Stimulated activated naive B cell treated with anti-CD40 and anti-IgM and Interleukin-4, amounts not matched to agents 10 μg/mL and 1 μg/mL and 100 μg/mL, for 72 hours (primary cell): Measurements from ENCODE around the gene PIP5K1C.

Experiments used
- ATAC-seq, 2 donors: fragments of 150-1000 bp; cut with Tn5 transposase; replicated peaks; 2 replicates each; pipeline ENCODE4 v1.10.0; 2021; ENCODE audit warnings: moderate library complexity in 1 of 2
- DNase-seq: peaks from one replicate; pipeline ENCODE4 v3.0.0; 2021
- H3K27ac Mint-ChIP-seq: one replicate; pipeline ENCODE4 v1.8.0; 2022; ENCODE audit warnings: mild to moderate bottlenecking, mixed read lengths
- H3K27me3 Mint-ChIP-seq, 2 donors: one replicate each; pipeline ENCODE4 v1.8.0; 2022; ENCODE audit warnings: mixed read lengths in 2 of 2
- H3K36me3 Mint-ChIP-seq, 2 donors: one replicate each; pipeline ENCODE4 v1.8.0; 2022; ENCODE audit warnings: mixed read lengths in 2 of 2, mild to moderate bottlenecking in 1 of 2
- H3K4me1 Mint-ChIP-seq, 2 donors: one replicate each; pipeline ENCODE4 v1.8.0; 2022; ENCODE audit warnings: mixed read lengths in 2 of 2, mild to moderate bottlenecking in 1 of 2
- H3K4me3 Mint-ChIP-seq, 2 donors: one replicate each; pipeline ENCODE4 v1.8.0; 2022; ENCODE audit warnings: mild to moderate bottlenecking in 2 of 2, mixed read lengths in 2 of 2, moderate library complexity in 1 of 2
- H3K9me3 Mint-ChIP-seq, 2 donors: one replicate each; pipeline ENCODE4 v1.8.0; 2022; ENCODE audit warnings: mixed read lengths in 2 of 2, mild to moderate bottlenecking in 1 of 2

Gene PIP5K1C

DNA sequence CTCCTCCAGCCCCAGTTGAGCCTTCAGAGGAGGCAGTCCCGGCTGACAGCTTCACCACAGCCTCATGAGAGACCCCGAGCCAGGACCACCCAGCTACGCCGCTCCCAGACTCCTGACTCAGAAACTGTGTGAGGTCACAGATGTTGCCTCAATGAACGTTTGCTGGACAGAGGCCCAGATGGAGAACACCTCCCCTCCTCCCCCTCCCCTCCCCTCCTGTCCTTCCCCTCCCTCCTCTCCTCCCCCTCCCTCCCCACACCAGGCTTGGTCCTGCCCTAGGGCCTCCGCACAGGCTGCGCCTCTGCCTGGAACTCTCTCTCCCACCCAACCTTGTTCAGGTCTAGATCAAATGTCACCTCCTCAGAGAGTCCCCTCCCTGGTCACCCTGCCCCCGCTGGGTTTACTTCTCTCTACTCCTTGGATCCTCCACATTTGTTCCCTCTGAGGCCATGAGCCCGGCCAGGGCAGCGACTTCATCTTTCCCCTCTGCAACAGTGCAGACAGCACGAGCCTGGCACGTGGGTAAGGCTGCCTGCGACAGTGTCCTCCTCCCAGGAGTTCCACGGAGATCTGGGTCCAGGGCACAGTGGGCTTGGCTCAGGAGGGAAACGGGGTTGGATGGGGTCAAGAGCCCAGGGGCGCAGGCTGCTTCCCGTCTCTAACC, 17.4 kb downstream of the PIP5K1C start:
- H3K4me1 Mint-ChIP-seq = peaks cover 28 to 32% of the 10 kb centered on the region in 2 donors
- H3K27ac Mint-ChIP-seq = no peak overlapping the region
- ATAC-seq (no peak), DNase-seq (no peak)
- peaks cover 16 to 32% of the 10 kb centered on the region in 2 donors for H3K36me3 Mint-ChIP-seq
- no peaks in the 10 kb centered on the region for H3K9me3 Mint-ChIP-seq
- no peaks in the 10 kb centered on the region for H3K27me3 Mint-ChIP-seq
- H3K4me3 Mint-ChIP-seq = no peak overlapping the region

GRCh38 chr19:3682286-3682685, 18.0 kb downstream of the PIP5K1C start:
- Mint-ChIP-seq H3K36me3 (peaks cover 16 to 35% of the 10 kb centered on the region in 2 donors), H3K4me3 (no peak overlapping the region), H3K4me1 (peaks cover 22 to 29% of the 10 kb centered on the region in 2 donors), H3K9me3 (no peaks in the 10 kb centered on the region), H3K27ac (no peak overlapping the region), H3K27me3 (no peaks in the 10 kb centered on the region)
- ATAC-seq (no peak), DNase-seq (no peak)

- peaks cover 16 to 40% of the 10 kb centered on the region in 2 donors for H3K36me3 Mint-ChIP-seq
- no peaks in the 10 kb centered on the region for H3K9me3 Mint-ChIP-seq
- ATAC-seq (no peak), DNase-seq (no peak)
- H3K4me1 Mint-ChIP-seq = peaks cover 17 to 29% of the 10 kb centered on the region in 2 donors
- no peaks in the 10 kb centered on the region for H3K27me3 Mint-ChIP-seq
- no peak overlapping the region for H3K4me3 Mint-ChIP-seq
- no peak overlapping the region for H3K27ac Mint-ChIP-seq
Observed at GRCh38 chr19:3680939-3681338, 19.3 kb downstream of the PIP5K1C start.

DNA sequence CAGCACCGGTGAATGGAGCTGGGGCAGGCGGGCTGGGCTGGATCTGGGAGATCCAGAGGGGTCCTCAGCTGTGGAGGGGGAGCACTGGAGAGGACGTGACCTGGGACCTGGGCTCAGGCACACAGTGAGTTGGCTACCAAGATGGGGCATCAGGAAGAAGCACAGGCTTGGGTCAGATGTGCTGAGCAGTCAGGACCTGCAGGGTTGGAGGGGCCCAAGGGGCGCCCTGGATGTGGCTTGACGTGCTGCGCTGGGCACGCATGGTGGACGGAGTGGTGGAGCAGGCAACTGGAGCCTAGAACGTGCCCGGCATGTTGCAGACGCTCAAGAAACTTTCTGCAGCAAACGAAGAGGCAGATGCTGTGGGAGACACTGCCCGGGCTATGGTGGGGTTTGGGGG, 20.7 kb downstream of the PIP5K1C start:
- ATAC-seq (no peak), DNase-seq (no peak)
- Mint-ChIP-seq H3K4me3 (no peak overlapping the region), H3K27ac (no peak overlapping the region), H3K9me3 (no peaks in the 10 kb centered on the region), H3K4me1 (peaks cover 17 to 33% of the 10 kb centered on the region in 2 donors), H3K36me3 (peaks cover 18 to 48% of the 10 kb centered on the region in 2 donors), H3K27me3 (no peaks in the 10 kb centered on the region)

DNA sequence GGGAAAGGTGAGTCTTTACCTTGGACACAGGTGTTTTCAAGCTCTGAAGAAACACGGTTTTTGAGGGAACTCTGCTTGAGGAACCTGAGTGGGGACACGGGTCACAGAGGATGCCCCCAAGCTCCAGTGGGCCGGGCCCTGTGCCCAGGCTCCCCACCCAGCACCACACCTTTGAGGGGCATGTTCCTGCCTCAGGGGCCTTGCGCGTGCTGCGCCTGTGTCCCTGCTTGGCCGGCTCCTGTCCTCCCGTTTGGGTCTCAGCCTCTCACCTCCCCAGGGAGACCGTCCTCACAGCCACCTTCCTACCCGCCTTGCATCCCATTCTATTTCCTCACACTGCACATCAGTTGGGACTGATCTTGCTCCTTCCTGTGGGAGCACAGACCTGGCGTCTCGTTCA, 21.1 kb downstream of the PIP5K1C start:
- Mint-ChIP-seq H3K27ac (no peak overlapping the region), H3K4me1 (peaks cover 14 to 29% of the 10 kb centered on the region in 2 donors), H3K36me3 (peaks cover 16 to 45% of the 10 kb centered on the region in 2 donors), H3K4me3 (no peak overlapping the region), H3K9me3 (no peaks in the 10 kb centered on the region), H3K27me3 (no peaks in the 10 kb centered on the region)
- ATAC-seq = no peak
- no peak for DNase-seq

GRCh38 chr19:3678188-3678587, 22.1 kb downstream of the PIP5K1C start:
- no peak for DNase-seq
- Mint-ChIP-seq H3K27me3 (no peaks in the 10 kb centered on the region), H3K27ac (no peak overlapping the region), H3K4me1 (peaks cover 7 to 23% of the 10 kb centered on the region in 2 donors), H3K36me3 (peaks cover 12 to 40% of the 10 kb centered on the region in 2 donors), H3K4me3 (no peak overlapping the region), H3K9me3 (no peaks in the 10 kb centered on the region)
- no peak for ATAC-seq

DNA sequence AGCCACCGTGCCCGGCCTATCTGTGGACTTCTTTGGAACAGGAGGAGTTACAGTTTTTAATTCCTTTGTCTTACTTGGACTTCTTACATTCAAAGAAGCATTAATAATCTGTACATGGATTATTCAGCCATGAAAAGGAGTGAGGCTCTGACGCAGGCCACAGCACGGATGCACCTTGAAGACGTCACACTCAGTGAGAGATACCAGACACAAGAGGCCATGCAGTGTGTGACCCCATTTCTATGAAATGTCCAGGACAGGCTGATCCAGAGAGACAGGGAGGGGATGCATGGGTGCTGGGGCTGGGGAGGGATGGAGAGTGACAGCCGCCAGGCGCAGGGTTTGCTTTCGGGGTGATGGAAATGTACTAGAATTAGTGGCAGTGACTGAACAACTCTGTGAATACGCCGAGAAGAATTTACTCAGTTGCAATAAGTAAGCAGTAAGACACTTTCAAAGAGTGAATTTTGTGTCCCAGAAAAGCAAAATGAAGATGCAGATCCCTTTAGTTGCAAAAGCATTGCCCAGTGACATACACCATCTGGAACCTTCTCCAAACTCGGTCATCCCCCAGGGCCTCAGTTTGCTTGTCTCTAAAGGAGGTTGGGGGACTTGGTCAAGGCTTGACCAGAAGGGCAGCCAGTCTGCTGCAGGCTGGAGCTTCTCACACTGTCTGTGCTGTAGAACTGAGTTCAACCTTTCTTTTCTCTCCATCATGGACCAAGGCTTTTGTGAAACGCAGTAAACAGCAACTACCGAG, 25.3 kb downstream of the PIP5K1C start:
- no peak overlapping the region for H3K27ac Mint-ChIP-seq
- ATAC-seq = no peak
- no peaks in the 10 kb centered on the region for H3K9me3 Mint-ChIP-seq
- DNase-seq = no peak
- H3K4me1 Mint-ChIP-seq = peaks cover 27 to 37% of the 10 kb centered on the region in 2 donors
- H3K27me3 Mint-ChIP-seq = peaks cover 0 to 6% of the 10 kb centered on the region in 2 donors
- peaks cover 8 to 32% of the 10 kb centered on the region in 2 donors for H3K36me3 Mint-ChIP-seq
- no peak overlapping the region for H3K4me3 Mint-ChIP-seq

- no peak for ATAC-seq
- DNase-seq = no peak
- Mint-ChIP-seq H3K36me3 (peaks cover 7 to 34% of the 10 kb centered on the region in 2 donors), H3K4me3 (no peak overlapping the region), H3K27ac (no peak overlapping the region), H3K9me3 (no peaks in the 10 kb centered on the region), H3K4me1 (peaks cover 32 to 35% of the 10 kb centered on the region in 2 donors), H3K27me3 (peaks cover 0 to 6% of the 10 kb centered on the region in 2 donors)
Observed at GRCh38 chr19:3673506-3674439, 26.5 kb downstream of the PIP5K1C start.

DNA sequence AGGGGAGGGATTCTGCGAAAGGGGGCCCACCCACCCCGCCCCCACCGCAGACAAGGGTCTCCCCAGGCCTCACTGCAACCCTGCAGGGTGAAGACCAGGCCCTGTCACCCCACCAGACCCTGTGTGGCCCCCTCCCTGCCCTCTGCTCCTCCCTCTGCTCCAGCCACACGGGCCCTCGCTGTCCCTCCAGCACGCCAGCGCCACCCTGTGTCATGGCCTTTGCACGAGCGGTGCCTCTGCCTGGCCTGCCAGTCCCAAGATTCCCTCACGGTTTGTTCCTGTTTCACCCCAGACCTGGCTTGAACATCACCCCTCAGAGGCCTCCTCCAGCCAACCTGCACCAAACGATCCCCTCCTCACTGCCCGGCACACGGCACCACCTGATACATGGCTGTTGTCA, 27.3 kb downstream of the PIP5K1C start:
- H3K4me1 Mint-ChIP-seq = peaks cover 34 to 35% of the 10 kb centered on the region in 2 donors
- no peak overlapping the region for H3K4me3 Mint-ChIP-seq
- no peak for DNase-seq
- no peaks in the 10 kb centered on the region for H3K9me3 Mint-ChIP-seq
- peaks cover 8 to 34% of the 10 kb centered on the region in 2 donors for H3K36me3 Mint-ChIP-seq
- no peak for ATAC-seq
- no peak overlapping the region for H3K27ac Mint-ChIP-seq
- H3K27me3 Mint-ChIP-seq = peaks cover 0 to 6% of the 10 kb centered on the region in 2 donors

- H3K4me1 Mint-ChIP-seq = peaks cover 34 to 35% of the 10 kb centered on the region in 2 donors
- peaks cover 8 to 34% of the 10 kb centered on the region in 2 donors for H3K36me3 Mint-ChIP-seq
- no peak for ATAC-seq
- no peaks in the 10 kb centered on the region for H3K9me3 Mint-ChIP-seq
- H3K4me3 Mint-ChIP-seq = peak overlapping the region in 1 of 2 donors; percentile 82
- no peak overlapping the region for H3K27ac Mint-ChIP-seq
- no peak for DNase-seq
- H3K27me3 Mint-ChIP-seq = peaks cover 0 to 6% of the 10 kb centered on the region in 2 donors
Observed at GRCh38 chr19:3672575-3672948, 27.7 kb downstream of the PIP5K1C start.

DNA sequence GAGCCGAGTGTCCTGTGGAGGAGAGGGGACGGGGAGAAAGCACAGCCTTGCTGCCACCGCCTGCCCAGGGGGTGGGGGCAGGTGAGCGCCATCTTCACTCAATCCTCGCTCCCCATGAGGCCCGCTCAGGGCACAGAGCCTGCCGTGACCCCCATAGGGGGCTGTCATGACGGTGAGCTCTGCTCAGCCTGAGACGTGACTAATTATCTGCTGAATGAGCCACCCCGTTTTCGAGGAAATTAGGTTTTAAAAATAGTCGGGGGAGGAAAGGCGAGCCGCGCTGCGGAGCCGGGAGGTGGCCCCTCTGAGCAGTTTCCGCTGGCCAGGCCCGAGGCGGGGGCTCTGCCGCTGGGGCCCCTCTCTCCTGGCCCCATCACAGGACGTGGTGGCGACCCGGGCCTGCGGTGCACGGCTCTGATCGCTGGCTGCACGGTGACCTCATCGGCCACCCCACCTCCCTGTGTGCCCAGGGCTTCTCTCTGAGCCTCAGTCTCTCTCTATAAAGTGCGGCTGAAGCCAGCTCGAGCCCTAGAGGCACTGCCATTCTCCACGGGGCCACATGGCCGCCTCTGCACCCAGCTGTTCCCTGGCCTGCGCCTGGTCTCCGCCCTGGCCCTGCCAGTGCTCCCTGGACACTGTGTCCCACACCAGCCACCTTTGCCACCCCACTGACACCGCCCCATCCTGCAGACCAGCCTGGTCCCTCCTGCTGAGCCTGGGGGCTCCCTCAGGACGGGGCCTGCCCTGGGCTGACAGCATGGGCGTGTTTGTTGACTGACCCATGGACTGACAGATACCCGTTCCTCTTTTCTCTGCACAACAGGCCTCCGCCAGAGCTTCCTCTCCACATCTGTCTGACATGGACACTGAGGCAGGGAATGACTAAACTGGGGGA, 28.3 kb downstream of the PIP5K1C start:
- Mint-ChIP-seq H3K4me3 (peak overlapping the region; percentile 66 to 82), H3K27ac (peak overlapping the region; percentile 71), H3K27me3 (peaks cover 0 to 6% of the 10 kb centered on the region in 2 donors), H3K36me3 (peaks cover 8 to 34% of the 10 kb centered on the region in 2 donors), H3K9me3 (no peaks in the 10 kb centered on the region), H3K4me1 (peaks cover 34 to 35% of the 10 kb centered on the region in 2 donors)
- peak; percentile 61 to 66 for ATAC-seq
- no peak for DNase-seq

GRCh38 chr19:3670796-3671679, 29.2 kb downstream of the PIP5K1C start:
- peaks cover 0 to 6% of the 10 kb centered on the region in 2 donors for H3K27me3 Mint-ChIP-seq
- peak; percentile 39 for DNase-seq
- H3K9me3 Mint-ChIP-seq = no peaks in the 10 kb centered on the region
- ATAC-seq = peak; percentile 66 to 67
- peak overlapping the region; percentile 91 for H3K27ac Mint-ChIP-seq
- H3K4me1 Mint-ChIP-seq = peaks cover 38 to 39% of the 10 kb centered on the region in 2 donors
- H3K36me3 Mint-ChIP-seq = peaks cover 13 to 41% of the 10 kb centered on the region in 2 donors
- H3K4me3 Mint-ChIP-seq = peak overlapping the region; percentile 82
